Lower leg skin (tissue), 3 donors: ENCODE results near the gene TGFBR2.

ENCODE experiments used
- CTCF ChIP-seq, 3 donors: fragments of 450-650 bp; IDR thresholded peaks; one replicate each; pipeline ENCODE4 v1.5.1; 2016; ENCODE audit warnings: antibody characterized with exemption in 3 of 3, mild to moderate bottlenecking in 3 of 3, moderate library complexity in 2 of 3
- POLR2A ChIP-seq, 2 donors: fragments of 450-650 bp; IDR thresholded peaks; one replicate each; pipeline ENCODE4 v1.6.1; 2016 to 2017; ENCODE audit warnings: antibody characterized with exemption in 2 of 2, mild to moderate bottlenecking in 1 of 2, moderate library complexity in 1 of 2

GRCh38 chr3:30620402-30621360 is 14.3 kb downstream of the TGFBR2 start:
- no peak for TF ChIP-seq CTCF (IDR thresholded peaks at IDR 0.05)
- no peak for TF ChIP-seq POLR2A (IDR thresholded peaks at IDR 0.05)
